HUDEP-2 (cell line): ENCODE data around the gene CEP152.
A peak's percentile ranks its signal among the peaks of the same experiment; 100 is the strongest.
"Not testable (repeated sequence)": the region's sequence is repeated elsewhere in the genome, so short reads cannot be mapped to it uniquely, and the experiment has no call there.

Source experiments
- DNase-seq, 76 experiments: peaks; one replicate each; lab custom pipeline; 2025; ENCODE audit not compliant: unreplicated experiment in 76 of 76; lab: John Stamatoyannopoulos, UW

CEP152 gene

GRCh38 chr15:48814286-48814685 lies 3.4 kb upstream of the CEP152 start:
- DNase-seq, result no peak

- DNase-seq, result peak in 5 of 76 experiments; percentile 16 to 55 (median 21)
Measured at GRCh38 chr15:48811325-48811958, 573 bp upstream of the CEP152 start.

- no peak for DNase-seq
Measured at GRCh38 chr15:48806151-48806550, 4.7 kb downstream of the CEP152 start.

- DNase-seq, result no peak
Measured at GRCh38 chr15:48805591-48805990, 5.3 kb downstream of the CEP152 start.

GRCh38 chr15:48803877-48804276 lies 7.0 kb downstream of the CEP152 start:
- DNase-seq, result no peak

- peak in 4 of 76 experiments; percentile 6 to 34 (median 26) for DNase-seq
Measured at GRCh38 chr15:48802867-48803266, 8.0 kb downstream of the CEP152 start.

- DNase-seq, result no peak
Measured at GRCh38 chr15:48802257-48802656, 8.6 kb downstream of the CEP152 start.

- peak in 19 of 76 experiments; percentile 6 to 58 (median 20) for DNase-seq
Measured at GRCh38 chr15:48800811-48801455, 9.9 kb downstream of the CEP152 start.

GRCh38 chr15:48800245-48800644 lies 10.6 kb downstream of the CEP152 start:
- DNase-seq, result no peak

GRCh38 chr15:48798319-48798718 lies 12.6 kb downstream of the CEP152 start:
- DNase-seq, result no peak

- no peak for DNase-seq
Measured at GRCh38 chr15:48796930-48797329, 13.9 kb downstream of the CEP152 start.

- no peak for DNase-seq
Measured at GRCh38 chr15:48796521-48796920, 14.3 kb downstream of the CEP152 start.

GRCh38 chr15:48795901-48796300 lies 15.0 kb downstream of the CEP152 start:
- peak in 44 of 76 experiments; percentile 2 to 78 (median 45) for DNase-seq

GRCh38 chr15:48794697-48795134 lies 16.2 kb downstream of the CEP152 start:
- DNase-seq, result peak in 3 of 76 experiments; percentile 4 to 13 (median 7)

GRCh38 chr15:48792408-48792807 lies 18.5 kb downstream of the CEP152 start:
- no peak for DNase-seq

GRCh38 chr15:48790466-48791115 lies 20.3 kb downstream of the CEP152 start:
- DNase-seq, result not testable (repeated sequence)

- DNase-seq, result no peak
Measured at GRCh38 chr15:48785712-48786111, 25.2 kb downstream of the CEP152 start.

GRCh38 chr15:48785195-48785594 lies 25.7 kb downstream of the CEP152 start:
- no peak for DNase-seq

GRCh38 chr15:48784756-48785155 lies 26.1 kb downstream of the CEP152 start:
- no peak for DNase-seq

GRCh38 chr15:48782911-48783310 lies 28.0 kb downstream of the CEP152 start:
- DNase-seq, result no peak

GRCh38 chr15:48781481-48782081 lies 29.3 kb downstream of the CEP152 start:
- DNase-seq, result no peak
